Measurements from ENCODE around the gene GHRL. TPM values are rescaled to one million over a fixed set of nuclear protein-coding genes. Genes with fewer than 3 reads are reported as not detected.

Gene GHRL
- total RNA-seq, 2 donors from 2014 or later, result 0.54 to 3.0 TPM

- Histone ChIP-seq H3K4me1 (ENCODE audit: control insufficient read depth in 1 of 2, low read depth in 2 of 2) (peaks cover 10 to 25% of the 10 kb centered on the region in 2 donors), H3K27me3 (replicated peaks; ENCODE audit: insufficient read depth) (no peaks in the 10 kb centered on the region), H3K27ac (no peak overlapping the region), H3K36me3 (peaks cover 7% of the 10 kb centered on the region), H3K9me3 (no peaks in the 10 kb centered on the region), H3K4me3 (no peak overlapping the region)
- ATAC-seq (ENCODE audit: insufficient number of reproducible peaks, low FRiP score, low read depth) (no peak), DNase-seq (ENCODE audit: low spot score) (no peak)
- TF ChIP-seq, protein P1, sequence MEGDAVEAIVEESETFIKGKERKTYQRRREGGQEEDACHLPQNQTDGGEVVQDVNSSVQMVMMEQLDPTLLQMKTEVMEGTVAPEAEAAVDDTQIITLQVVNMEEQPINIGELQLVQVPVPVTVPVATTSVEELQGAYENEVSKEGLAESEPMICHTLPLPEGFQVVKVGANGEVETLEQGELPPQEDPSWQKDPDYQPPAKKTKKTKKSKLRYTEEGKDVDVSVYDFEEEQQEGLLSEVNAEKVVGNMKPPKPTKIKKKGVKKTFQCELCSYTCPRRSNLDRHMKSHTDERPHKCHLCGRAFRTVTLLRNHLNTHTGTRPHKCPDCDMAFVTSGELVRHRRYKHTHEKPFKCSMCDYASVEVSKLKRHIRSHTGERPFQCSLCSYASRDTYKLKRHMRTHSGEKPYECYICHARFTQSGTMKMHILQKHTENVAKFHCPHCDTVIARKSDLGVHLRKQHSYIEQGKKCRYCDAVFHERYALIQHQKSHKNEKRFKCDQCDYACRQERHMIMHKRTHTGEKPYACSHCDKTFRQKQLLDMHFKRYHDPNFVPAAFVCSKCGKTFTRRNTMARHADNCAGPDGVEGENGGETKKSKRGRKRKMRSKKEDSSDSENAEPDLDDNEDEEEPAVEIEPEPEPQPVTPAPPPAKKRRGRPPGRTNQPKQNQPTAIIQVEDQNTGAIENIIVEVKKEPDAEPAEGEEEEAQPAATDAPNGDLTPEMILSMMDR (IDR thresholded peaks at IDR 0.05), result no peak
Measured at GRCh38 chr3:10322352-10322710, 29.6 kb upstream of the GHRL start.

DNA sequence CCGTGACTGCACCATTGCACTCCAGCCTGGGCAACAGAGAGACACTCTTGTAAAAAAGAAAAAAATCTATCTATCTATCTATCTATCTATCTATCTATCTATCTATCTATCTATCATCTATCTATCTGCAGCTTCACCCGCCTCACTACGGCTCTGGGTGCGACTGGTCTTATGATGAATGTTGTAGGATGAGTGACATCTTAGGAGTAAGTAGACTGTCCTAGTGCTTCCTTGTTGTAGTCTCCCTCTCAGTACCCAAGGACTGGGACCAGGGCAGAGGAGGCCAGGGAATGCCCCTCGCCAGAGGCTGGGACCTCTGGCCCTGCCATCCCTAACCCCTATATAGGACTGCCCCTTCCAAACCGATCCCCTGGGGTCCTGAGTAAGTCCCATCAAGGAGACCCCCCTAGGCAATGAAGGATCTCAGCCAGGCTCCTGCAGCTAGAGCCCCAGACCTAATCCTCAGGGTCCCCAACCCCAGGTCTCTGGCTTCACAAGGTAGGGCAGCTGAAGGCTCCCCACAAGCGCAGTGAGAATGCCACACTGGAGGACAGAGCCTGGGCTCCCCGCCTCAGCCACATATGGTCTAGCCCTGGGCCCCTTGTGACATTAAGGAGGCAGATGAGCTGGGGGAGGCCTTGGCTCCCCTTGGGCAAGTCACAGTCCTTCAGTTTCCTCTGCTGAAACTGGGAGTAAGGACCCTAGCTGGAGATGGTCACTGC is 29.0 kb upstream of the GHRL start:
- peaks cover 10 to 25% of the 10 kb centered on the region in 2 donors for H3K4me1 ChIP-seq (ENCODE audit: control insufficient read depth in 1 of 2, low read depth in 2 of 2)

DNA sequence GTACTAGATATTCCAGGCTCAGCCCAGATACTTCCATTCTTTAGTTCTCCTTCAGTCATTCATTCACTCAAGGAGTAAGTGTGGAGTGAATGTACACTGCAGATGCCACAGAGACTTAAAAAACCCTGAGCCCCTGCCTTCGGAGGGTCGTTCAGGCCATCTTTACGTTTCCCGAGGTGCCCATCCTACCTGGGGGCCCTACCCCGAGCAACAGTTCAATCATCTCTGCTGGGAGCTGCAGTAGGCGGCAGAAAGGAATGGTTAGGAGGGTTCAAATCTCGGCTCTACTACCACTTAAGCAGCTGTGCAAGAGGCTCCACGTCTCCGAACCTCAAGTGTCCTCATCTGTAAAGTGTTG is 27.6 kb upstream of the GHRL start:
- no peaks in the 10 kb centered on the region for H3K27me3 ChIP-seq (replicated peaks; ENCODE audit: insufficient read depth)
- DNase-seq (ENCODE audit: low spot score) (no peak), ATAC-seq (ENCODE audit: insufficient number of reproducible peaks, low FRiP score, low read depth) (no peak)
- H3K4me1 ChIP-seq (ENCODE audit: control insufficient read depth in 1 of 2, low read depth in 2 of 2), result peaks cover 10 to 25% of the 10 kb centered on the region in 2 donors
- peaks cover 18% of the 10 kb centered on the region for H3K36me3 ChIP-seq
- TF ChIP-seq, protein P1 (IDR thresholded peaks at IDR 0.05), result no peak
- peak overlapping the region; percentile 69 to 81 for H3K27ac ChIP-seq
- no peaks in the 10 kb centered on the region for H3K9me3 ChIP-seq
- H3K4me3 ChIP-seq, result peak overlapping the region; percentile 81

More for the DNA sequence above, 29.0 kb upstream of the GHRL start:
- Histone ChIP-seq H3K36me3 (peaks cover 7% of the 10 kb centered on the region), H3K9me3 (no peaks in the 10 kb centered on the region), H3K27me3 (replicated peaks; ENCODE audit: insufficient read depth) (no peaks in the 10 kb centered on the region), H3K4me3 (peak overlapping the region; percentile 81), H3K27ac (peak overlapping the region in 1 of 2 donors; percentile 69)
- no peak for ATAC-seq (ENCODE audit: insufficient number of reproducible peaks, low FRiP score, low read depth)
- DNase-seq (ENCODE audit: low spot score), result no peak
- TF ChIP-seq, protein P1 (IDR thresholded peaks at IDR 0.05), result no peak

DNA sequence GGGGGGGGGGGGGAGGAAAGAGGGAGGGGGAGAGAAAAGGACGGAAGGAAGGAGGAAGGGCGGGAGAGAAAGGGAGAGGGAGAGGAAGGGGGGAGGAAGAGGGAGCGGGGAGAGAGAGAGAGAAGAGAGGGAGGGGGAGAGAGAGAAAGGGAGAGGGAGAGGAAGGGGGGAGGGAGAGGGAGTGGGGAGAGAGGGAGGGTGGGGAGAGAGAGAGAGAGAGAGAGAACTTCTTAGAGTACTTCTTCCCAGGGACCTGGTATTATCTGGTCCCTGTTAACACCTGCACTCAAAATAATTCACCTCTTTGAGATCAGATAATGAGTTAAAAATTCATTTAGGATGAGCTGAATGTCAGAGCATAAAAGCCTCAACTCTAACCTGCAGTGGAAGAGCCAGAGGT is 27.1 kb upstream of the GHRL start:
- no peaks in the 10 kb centered on the region for H3K27me3 ChIP-seq (replicated peaks; ENCODE audit: insufficient read depth)
- H3K27ac ChIP-seq, result no peak overlapping the region
- DNase-seq (ENCODE audit: low spot score), result no peak
- ATAC-seq (ENCODE audit: insufficient number of reproducible peaks, low FRiP score, low read depth), result no peak
- TF ChIP-seq, protein P1 (IDR thresholded peaks at IDR 0.05), result no peak
- peaks cover 10 to 25% of the 10 kb centered on the region in 2 donors for H3K4me1 ChIP-seq (ENCODE audit: control insufficient read depth in 1 of 2, low read depth in 2 of 2)
- no peaks in the 10 kb centered on the region for H3K9me3 ChIP-seq
- peaks cover 22% of the 10 kb centered on the region for H3K36me3 ChIP-seq
- H3K4me3 ChIP-seq, result peak overlapping the region; percentile 81

DNA sequence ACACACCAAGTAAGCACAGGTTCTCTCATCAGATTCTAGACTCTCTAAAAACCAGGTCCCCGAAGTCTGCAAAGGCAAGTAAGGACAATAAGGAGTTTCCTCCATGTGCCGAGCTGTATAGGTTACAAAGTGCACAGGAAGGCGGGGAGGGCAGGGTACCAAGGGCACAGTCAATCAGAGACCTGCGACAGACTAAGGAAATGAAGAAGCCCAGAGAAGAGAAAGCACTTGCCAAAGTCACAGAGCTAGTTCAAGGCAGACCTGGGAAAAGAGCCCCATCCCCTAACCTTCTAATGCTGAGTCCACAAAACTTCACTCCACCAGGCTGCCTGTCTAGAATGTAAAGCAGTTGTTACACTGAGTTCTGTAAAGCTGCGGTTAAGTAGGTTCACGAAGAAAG is 26.5 kb upstream of the GHRL start:
- Histone ChIP-seq H3K36me3 (peaks cover 28% of the 10 kb centered on the region), H3K4me1 (ENCODE audit: control insufficient read depth in 1 of 2, low read depth in 2 of 2) (peaks cover 10 to 25% of the 10 kb centered on the region in 2 donors), H3K9me3 (no peaks in the 10 kb centered on the region), H3K27ac (no peak overlapping the region), H3K4me3 (peak overlapping the region; percentile 81), H3K27me3 (replicated peaks; ENCODE audit: insufficient read depth) (no peaks in the 10 kb centered on the region)
- TF ChIP-seq, protein P1 (IDR thresholded peaks at IDR 0.05), result no peak
- DNase-seq (ENCODE audit: low spot score), result no peak
- no peak for ATAC-seq (ENCODE audit: insufficient number of reproducible peaks, low FRiP score, low read depth)
